NCI-H2227 treated with DMSO at 0.1 percent for 48 hours (cell line): ENCODE data around the gene KIAA0513.
"Not testable (repeated sequence)": the region's sequence is repeated elsewhere in the genome, so short reads cannot be mapped to it uniquely, and the experiment has no call there.

Source experiments
- DNase-seq: peaks from one replicate; lab custom pipeline; 2025; lab: John Stamatoyannopoulos, UW

The KIAA0513 gene

DNA sequence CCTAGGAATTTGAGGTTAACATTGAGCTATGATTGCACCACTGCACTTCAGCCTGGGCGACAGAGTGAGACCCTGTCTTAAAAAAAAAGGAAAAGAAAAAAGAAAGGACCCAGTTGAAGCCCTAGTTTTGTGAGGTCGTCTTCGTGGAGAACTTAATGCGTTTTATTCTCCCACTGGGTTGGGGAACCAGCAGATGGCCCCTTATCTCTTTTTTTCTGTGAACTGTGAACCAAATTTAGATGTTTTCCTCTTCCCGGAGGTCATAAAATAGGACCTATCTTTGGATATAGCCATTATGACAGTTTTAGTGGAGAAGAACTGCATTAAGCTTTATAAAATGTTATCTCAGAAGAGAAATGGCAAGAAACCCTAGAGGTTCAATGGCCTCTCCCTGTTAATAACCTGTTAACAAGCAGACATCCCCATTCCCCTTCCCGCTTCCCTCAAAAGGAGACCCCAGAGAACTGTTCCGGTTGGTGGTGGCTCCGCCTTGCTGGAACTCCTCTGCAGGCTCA is 23.5 kb downstream of the KIAA0513 start:
- no peak for DNase-seq

DNA sequence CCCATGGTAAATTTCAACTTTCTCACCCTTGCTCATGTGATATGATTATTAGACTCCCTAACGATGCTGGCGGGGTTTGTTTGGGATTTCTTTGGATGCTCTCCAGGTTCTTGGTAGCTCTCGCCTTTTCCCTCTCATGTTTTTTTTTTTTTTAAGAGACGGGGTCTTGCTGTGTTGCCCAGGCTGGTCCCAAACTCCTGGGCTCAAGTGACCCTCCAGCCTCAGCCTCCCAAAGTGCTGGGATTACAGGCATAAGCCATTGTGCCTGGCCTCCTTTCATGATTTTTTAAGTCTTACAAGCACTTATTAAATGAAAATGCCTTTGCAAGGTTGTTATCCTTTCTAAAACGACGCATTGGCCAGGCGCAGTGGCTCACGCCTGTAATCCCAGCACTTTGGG is 24.1 kb downstream of the KIAA0513 start:
- DNase-seq, result no peak

DNA sequence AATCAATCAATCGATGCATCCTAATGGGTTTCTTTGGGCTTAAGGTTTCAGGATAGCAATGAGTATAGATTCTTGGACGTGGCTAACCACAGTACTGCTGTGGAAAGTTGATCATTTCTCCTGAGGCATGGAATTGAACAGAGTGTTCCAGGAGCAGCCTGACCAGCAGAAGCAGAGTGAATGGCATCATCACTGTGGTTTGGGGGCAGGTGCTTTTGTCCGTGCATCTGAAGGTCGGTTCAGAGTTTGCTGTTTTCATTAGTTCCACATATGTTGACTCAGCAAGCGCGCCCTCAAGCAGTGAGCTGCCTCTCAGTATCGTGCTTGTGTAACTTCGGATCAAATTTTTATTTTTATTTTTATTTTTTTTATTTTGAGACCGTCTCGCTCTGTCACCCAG is 24.9 kb downstream of the KIAA0513 start:
- DNase-seq, result no peak

DNA sequence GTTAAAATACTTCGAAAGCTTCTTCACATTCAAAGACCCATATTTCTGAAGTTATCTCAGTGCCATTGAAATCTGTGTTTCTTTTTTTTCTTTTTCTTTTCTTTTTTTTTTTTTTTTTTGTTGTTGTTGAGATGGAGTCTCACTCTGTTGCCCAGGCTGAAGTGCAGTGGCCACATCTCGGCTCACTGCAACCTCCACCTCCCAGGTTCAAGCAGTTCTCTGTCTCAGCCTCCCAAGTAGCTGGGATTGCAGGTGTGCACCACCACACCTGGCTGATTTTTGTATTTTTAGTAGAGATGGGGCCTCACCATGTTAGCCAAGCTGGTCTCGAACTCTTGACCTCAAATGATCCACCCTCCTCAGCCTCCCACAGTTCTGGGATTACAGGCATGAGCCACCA is 26.7 kb downstream of the KIAA0513 start:
- DNase-seq, result not testable (repeated sequence)

DNA sequence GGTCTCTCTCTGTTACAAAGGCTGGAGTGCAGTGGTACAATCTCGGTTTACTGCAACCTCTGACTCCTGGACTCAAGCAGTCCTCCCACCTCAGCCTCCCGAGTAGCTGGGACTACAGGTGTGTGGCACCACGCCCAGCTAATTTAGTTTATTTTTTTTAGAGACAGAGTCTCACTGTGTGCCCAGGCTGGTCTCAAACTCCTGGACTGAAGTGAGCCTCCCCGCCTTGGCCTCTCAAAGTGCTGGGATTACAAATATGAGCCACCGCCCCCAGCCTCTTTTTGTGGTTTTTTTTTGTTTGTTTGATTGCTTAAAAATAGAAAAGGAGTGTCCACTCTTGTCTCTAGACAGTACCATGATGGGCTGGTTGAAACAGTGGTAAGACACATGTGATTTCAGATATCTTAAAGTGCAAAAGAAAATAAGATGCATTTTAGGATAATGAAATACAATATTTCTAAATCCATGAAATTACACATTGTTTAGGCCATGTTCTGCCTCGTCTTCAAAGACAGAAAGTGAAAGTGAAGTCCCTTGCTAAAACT is 27.4 kb downstream of the KIAA0513 start:
- DNase-seq, result no peak

DNA sequence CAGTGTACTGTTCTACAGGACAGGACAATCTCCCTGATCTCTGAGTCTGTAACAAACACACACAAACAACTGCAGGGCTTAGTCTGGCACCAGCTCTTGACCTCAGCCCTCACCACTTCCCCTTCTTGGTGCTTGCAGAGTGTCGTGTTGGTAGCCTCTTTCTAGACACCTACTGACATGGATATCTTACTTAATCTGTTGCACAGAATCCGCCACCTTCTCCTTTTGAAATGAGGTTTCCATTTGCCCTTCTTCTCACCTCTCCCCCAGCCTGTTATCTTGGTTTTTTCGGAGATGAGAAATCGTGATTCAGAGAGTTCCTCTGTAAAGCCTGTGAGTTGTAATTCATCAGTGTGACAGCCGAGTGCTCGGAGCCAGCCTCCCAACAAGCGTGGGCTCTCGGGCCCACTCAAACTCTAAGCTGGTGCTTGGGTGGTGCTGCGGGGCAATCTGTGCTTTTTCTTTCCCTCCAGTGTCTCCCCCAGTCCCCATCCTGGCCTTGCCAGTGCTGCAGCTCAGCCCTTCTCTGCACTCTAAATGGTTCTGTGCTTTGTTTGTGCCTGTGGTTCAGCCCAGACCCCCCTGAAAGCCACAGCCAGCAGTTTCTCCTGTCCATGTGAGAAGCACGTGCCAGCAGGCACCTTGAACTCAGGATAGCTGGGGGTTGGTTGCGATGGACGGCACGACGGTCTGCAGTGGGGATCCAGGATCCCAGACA is 28.1 kb downstream of the KIAA0513 start:
- no peak for DNase-seq

DNA sequence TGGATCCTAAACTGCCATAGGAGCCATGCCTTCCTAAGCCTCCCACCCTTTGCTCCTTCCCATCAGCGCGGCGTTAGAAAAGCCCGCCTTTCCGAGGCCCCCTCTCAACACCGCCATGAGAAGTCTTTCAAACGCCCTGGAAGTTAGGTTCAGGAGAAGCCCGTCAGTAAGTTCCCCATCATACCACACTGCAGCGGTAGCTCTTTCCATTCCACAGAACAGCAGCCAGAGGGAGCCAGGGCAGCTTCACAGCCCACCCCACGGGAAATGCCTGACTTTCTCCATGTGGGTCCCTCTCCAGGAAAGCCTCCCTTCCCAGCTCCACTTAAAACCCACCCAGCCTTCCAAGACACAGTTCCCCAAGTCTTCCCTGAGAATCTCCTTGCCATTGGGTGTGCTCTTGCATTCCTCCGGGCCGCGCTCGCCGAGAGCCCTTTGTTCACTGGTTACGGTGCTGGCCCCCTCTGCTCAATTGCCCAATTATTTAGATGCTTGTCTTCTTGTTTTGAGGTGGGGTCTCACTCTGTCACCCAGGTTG is 28.7 kb downstream of the KIAA0513 start:
- no peak for DNase-seq

DNA sequence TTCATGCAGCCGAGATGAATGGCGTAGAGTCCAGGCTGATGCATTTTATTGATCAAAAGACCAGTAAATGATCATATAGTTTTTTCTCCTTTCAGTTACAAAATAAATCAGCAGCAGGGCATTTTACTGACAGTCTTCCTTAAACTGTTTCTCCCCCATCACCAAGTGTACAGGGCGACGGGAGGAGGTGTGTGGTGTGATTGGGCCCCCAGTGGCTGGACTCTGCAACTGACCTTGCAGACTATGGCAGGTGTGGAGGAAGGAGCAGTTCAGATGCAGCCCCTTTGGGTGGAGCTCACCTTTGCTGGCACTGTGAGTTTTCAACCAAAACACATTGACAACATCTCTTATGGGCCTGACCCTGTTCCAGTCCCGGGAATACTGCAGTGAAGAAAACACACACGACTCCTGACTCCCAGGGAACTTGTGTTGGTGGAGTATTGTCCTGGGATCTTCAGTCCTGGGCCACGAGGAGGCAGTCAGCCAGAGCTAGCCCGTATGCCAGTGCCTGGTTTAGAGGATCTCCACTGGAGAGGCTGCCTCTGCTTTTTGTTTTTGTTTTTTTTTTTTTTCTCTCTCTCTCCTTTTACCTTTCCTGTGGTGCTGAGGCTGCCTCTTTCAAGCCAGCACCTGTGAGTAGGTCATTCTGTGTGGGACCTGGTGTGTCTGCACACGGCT is 29.8 kb downstream of the KIAA0513 start:
- no peak for DNase-seq

DNA sequence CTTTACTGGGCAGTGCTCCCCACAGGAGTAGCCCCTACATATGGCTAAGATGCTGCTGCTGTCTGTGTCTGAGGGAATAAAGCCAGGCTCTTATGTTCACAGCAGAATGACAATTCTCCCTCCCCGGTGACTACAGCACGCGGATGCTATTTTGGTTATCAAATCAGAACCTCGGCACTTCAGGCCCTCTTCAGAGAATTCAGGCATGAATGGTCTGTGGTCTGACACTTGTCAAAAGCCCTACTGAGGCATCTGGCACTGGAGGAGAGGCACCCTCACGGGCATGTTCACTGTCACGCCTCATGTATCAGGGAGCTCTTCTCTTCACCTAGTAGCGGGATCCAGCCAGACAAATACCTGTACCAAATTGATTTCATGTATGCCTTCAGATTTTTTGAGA is 30.4 kb downstream of the KIAA0513 start:
- no peak for DNase-seq

DNA sequence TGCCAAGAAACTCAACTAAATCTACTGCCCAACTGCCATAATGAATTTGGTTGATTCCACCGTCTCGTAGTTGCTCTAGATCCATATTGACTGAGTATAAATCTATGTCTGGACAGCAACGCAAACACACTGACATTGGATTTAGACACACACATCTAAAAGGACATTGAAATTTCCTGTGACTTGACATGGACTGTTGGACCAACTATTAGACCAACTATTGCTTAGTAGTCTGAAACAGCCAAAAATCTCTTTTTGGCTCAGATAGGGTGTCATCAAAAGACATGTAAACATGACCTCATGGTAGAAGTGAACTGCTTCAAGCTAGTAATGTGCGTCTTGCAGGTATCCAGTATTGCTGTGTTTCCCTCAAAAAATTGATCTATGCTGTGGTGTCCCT is 31.3 kb downstream of the KIAA0513 start:
- DNase-seq, result no peak

DNA sequence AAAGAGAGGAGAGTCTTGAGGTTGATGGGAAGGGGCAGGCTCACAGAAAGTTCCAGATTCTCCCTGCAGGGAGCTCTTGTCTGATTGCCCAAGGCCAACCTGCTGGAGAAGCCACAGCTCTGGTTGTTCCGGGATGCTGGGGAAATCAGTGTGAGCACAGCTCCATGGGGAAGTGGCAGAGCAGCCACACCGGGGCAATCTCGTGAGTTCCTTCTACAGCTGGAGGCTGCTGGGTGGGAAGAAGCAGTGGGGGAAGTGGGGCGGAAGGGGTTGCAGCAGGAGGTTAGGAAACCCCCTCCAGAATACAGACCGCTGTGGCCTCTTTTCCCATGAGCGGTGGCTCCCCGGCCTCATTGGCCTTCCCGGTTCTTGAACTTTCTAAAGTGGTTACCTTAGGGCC is 34.0 kb downstream of the KIAA0513 start:
- no peak for DNase-seq

DNA sequence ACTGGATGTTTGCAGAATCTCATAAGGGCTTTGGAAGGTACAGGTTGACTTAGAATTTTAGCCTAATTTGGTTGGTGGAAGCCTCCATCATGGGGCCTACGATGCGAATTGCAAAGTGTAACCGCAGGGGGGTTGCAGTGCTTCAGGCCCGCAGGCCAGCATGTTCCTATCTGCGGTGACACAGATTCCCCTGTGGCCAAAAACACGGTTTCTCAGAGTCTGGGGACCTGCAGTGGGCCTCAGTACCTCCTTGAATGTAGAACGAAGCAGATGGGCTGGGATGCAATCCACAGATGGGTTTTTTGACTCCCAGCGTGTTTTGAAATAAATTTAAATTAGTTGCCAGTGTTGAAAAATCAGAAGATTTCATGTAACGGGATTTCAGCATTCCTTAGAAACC is 34.7 kb downstream of the KIAA0513 start:
- no peak for DNase-seq

DNA sequence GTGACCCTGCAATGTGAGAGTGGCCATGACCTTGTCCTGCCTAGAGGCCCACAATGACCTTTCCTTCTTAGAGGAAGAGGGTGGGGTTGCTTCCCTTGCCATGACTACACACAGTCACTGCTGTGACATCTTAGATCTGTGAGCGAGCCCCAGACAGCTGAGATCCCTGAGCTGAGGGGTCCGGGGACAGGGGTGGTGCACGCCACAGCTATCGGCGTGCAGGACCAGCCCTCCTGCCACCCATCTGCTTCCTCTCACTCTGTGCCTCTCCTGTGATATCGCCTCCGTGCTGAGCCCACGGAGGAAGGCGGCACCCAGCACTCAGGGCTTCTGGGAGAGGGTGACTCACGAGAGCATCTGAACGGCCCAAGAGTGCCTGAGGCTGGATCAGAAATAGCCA is 35.2 kb downstream of the KIAA0513 start:
- DNase-seq, result no peak

DNA sequence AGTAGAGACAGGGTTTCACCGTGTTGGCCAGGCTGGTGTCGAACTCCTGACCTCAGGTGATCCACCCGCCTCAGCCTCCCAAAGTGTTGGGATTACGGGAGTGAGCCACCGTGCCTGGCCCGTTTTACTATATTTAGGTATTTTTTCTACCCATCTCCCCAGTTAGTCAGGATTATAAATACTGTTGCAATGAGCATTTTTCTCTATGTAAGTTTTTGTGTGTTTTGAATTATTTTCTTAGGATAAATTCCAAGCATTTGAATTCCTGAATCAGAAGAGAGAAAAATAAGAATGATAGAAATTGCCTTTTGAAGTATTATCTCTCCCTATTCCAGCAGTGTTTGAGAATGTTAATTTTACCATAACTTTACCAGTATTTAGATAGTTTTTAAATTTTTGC is 36.6 kb downstream of the KIAA0513 start:
- DNase-seq, result no peak

DNA sequence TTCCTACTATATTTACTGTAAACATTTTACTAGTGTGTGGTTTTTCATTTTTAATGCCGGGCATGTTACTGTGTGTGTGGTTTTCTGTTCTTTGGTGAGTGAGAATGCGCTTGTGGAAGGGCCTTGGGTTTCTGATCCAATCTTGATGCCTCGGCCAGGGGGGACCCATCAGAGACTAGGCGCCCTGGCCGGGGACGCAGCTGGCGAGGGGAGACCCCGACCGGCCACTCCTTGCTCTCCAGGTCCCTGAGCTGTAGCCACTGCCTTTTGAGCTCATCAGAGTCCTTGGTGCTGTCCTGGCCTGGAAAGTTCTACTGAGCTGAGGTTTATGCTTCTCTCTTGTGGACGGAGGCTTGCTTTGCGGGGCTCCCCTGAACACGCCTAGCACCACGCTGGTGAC is 37.5 kb downstream of the KIAA0513 start:
- no peak for DNase-seq

DNA sequence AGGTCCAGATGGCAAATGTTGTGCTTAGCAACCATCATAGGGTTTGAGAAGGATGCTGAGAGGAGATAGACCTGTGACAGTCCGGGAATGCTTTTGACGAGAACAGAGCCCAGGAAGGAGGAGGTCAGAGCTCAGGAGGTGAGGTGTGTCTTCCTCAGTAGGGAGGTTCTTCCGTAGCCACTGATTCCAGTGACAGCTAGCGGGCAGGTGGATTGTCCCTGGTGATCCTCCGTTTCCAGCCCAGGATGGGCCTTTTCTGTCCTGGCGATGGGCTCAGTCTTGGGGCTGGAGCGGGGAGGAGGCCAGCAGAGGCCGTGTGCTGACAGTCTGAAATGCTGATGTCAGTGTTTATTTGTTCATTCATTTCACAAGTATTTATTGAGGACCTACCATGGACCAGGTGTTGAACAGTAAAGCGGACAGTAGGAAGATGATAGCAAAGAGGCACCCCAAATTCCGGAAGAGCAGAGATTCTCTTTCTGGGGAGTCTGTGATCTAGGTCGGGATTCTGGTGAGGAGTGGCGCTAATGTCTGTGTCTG is 38.8 kb downstream of the KIAA0513 start:
- no peak for DNase-seq

DNA sequence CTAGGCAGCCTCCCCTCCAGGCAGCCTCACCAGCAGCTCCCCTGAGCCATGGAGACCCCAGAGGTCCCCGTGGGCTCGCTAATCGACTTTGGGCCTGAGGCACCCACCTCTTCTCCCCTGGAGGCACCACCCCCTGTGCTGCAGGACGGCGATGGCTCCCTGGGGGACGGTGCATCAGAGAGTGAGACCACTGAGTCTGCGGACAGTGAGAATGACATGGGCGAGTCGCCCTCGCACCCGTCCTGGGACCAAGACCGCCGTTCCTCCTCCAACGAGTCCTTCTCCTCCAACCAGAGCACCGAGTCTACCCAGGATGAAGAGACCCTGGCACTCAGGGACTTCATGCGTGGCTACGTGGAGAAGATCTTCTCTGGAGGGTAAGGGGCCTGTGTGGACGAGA is 39.4 kb downstream of the KIAA0513 start:
- DNase-seq, result no peak

DNA sequence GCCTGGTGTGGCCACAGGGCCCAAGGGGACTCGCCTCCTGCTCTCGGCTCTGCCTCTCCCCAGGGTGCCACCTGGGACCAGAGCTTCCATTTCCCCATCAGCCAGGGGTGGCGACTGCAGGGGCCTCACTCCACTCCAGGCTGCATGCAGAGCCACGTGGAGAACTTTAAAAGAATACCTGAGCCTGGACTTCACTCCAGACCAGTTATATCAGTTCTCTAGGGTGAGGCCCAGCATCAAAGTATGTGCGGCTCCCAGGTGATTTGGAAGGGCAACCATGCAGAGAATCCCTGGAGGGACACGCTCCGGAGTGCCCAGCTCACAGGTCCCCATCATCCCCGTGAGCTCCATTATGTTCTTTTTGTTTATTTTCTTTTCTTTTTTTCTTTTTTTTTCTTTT is 39.8 kb downstream of the KIAA0513 start:
- DNase-seq, result no peak

DNA sequence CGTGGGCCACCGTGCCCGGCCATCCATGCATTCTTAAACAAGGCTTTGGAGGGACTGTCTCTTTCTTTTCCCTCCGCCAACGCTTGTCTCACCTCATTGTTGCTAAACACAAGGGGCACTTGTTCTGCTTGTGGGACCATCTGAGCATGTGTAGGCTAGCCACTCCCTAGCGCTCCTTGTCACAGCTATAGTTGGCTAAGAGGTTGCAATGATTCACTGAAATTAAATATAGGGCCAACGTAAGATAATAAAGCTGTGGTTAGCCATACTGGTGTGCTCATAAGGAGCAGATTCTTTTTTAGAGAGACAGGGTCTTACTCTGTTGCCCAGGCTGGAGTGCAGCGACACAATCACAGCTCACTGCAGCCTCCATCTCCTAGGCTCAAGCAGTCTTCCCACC is 41.2 kb downstream of the KIAA0513 start:
- no peak for DNase-seq

DNA sequence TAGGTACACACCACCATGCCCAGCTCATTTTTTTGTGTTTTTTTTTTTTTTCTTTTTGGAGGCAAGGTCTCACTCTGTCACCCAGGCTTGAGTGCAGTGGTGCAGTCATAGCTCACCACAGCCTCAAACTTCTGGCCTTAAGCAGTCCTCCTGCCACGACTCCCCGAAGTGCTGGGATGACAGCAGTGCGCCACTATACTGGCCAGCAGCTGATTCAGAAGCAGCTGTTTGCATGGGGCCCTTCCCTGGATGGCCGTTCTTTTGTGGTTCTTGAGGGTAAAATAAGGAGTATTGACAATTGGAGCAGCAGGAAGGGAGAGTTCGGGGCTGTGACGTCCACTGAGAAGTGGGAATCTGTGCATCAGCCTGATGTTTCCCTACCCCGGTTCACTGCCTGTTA is 41.6 kb downstream of the KIAA0513 start:
- DNase-seq, result no peak

DNA sequence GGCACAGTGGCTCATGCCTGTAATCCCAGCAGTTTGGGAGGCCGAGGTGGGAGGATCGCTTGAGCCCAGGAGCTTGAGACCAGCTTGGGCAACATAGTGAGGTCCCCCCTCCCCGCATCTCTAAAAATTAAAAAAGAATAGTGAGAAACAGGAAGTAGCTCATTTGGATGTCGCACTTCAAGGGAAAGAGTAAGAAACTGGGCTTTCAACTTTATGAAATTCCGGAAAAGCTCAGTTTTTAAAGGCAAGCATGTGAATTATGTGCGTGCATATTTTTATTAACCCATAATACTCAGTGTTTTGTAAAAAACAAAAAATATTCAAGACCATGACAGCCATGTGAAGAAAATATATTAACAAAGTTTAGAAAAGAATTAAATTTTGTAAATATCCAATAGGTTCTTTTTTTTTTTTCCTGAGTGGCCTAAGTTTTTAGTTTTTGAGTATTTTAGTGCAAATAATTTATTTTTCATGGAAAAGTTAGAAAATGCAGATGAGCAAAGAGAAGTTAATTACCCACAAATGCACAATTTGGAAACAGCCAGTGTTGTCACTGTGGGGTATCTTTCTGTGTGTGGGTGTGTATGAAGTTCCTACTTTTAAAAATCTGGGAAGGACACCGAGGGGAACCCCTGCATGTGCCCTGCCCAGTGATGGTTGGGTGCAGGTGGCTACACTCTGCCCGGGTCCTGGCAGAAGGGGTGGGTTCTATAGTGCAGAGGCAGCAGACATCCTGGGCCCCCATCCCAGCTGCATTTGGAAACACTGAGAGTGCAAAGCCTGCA is 44.7 kb downstream of the KIAA0513 start:
- DNase-seq, result no peak

DNA sequence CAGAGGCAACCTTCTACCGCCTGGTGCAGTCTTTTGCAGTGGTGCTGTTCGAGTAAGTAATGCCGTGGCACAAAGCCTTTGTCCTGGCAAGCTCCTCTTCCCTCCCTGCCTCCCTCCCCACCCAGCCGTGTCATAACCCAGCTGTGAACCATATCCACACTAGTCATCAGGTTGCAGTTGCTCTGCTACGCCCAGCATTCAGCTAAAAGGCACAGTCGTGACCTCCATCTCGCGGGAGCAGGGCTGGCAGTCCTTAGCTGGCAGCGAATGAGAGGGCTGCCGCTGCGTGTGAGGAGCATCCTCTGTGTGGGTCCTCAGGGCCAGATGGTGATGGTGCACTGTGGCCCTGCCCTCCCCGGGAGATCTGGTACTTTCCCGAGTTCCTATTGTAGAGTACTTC is 45.4 kb downstream of the KIAA0513 start:
- DNase-seq, result peak; percentile 83
